GM18505 (cell line): ENCODE data around the gene TBC1D2.

ENCODE experiments used
- ATAC-seq: cut with Tn5 transposase; IDR thresholded peaks from one replicate; pipeline ENCODE4 v1.9.1; 2021; ENCODE audit not compliant: unreplicated experiment
- POLR2A ChIP-seq: IDR thresholded peaks from 4 replicates; pipeline ENCODE4 v1.6.1; 2011; ENCODE audit warnings: borderline replicate concordance; ENCODE audit not compliant: insufficient read depth, insufficient read length; ENCODE audit errors: extremely low read depth

Gene TBC1D2

GRCh38 chr9:98191181-98191608, 64.3 kb downstream of the TBC1D2 start:
- no peak for TF ChIP-seq POLR2A
- no peak for ATAC-seq

DNA sequence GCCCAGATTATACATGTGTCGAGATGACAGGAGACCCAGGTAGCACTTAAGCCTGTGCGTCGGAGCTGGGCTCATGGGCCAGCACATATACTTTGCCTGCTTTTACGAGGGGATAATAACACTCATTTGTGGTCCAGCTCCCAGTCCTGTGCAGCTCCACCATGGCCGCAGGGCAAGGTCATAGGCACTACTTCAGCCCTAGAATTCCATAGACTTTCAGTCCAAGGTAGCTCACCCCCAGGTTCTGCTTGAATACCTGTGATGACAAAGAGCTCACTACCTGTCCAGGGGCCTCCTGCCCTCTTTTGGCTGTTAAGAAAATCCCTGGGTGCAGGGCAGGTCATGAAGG, 64.7 kb downstream of the TBC1D2 start:
- no peak for TF ChIP-seq POLR2A
- no peak for ATAC-seq

DNA sequence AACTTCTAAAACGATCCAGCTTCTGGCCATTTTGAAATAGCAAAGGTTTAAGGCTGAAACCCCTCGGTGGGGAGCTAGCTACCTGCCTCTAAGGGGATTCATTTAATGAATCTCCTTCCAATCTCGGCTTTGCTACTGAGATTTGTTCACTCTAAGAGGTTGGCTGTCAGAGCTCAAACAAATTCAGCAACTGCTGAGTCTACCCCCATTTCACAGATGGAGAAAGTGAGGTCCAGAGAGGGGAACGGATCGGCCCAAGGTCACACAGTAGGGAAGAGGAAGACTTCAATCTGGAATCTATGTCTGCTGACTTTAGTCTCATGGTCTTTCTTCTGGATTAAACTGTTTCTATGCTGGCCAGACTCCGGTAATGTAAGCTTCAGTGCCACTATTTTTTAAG, 66.0 kb downstream of the TBC1D2 start:
- no peak for ATAC-seq
- TF ChIP-seq POLR2A = no peak

DNA sequence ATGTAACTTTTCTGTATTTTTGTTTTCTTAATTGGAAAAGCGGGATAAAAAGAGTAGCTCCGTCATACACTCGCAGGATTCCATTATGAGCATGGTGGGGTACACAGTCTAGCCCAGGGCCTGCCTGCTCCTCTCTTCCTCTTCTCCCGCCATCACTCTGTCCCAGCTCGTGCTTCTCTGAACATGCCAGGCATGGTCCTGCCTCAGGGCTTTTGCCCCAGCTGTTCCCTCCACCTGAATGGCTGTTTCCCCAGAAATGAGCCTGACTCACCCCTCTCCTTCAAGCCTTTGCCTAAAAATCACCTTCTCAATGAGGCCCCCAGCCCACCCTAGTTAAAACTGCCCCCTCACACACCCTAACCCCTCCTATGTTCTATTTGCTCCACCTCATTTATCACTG, 67.5 kb downstream of the TBC1D2 start:
- no peak for TF ChIP-seq POLR2A
- ATAC-seq = no peak

GRCh38 chr9:98186236-98186635, 69.2 kb downstream of the TBC1D2 start:
- ATAC-seq = no peak
- no peak for TF ChIP-seq POLR2A

DNA sequence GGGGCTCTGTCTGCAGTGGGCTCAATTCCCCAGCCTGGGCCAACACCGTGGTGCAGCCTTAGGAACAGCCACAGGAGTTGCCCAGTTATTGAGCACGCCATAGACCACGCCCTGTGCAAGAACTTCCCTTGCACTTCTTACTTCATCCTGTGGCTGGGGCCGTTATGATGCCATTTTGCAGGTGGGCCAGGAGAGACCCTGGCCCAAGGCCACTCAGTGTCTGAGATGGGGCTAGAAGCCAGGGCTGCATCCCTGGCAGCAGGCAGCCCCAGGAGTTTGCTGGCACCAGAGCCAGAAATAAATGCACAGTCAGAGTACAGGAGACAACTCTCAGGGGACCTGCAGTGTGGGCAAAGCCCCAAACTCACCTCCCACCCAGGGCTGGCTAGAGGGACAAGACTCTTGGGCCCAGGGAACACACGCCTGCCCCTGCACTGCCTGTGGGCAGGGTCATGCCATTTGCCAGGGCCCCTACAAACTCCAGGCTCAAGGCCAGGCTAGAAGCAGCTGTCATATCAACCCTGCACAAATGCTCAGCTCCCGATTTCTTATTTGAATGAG, 69.8 kb downstream of the TBC1D2 start:
- ATAC-seq = no peak
- TF ChIP-seq POLR2A = no peak

- TF ChIP-seq POLR2A = no peak
- no peak for ATAC-seq
These were observed 70.4 kb downstream of the TBC1D2 start for GRCh38 chr9:98185021-98185567.

DNA sequence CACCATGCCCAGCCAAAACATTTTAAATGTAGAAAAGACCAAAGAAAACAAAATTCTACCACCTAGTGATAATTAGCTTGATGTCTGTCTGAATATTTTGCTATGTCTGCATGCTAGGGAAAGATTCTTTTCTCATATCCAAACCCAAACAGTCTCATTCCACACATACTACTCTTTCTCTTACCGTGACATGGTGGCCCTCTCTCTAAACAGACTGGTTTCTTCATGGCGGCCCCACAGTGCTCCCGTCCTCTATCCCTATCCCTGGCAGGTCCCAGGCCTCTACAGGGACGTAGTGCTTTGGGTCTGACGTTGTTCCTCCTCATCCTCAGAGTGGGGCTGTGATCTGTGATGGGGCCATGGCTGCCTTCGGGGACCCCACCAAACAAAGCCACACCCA, 71.1 kb downstream of the TBC1D2 start:
- ATAC-seq = no peak
- TF ChIP-seq POLR2A = no peak

GRCh38 chr9:98182889-98183599, 72.4 kb downstream of the TBC1D2 start:
- no peak for TF ChIP-seq POLR2A
- no peak for ATAC-seq

GRCh38 chr9:98182069-98182820, 73.2 kb downstream of the TBC1D2 start:
- TF ChIP-seq POLR2A = no peak
- ATAC-seq = no peak

- no peak for TF ChIP-seq POLR2A
- ATAC-seq = no peak
These were observed 73.7 kb downstream of the TBC1D2 start for GRCh38 chr9:98181746-98182068.

DNA sequence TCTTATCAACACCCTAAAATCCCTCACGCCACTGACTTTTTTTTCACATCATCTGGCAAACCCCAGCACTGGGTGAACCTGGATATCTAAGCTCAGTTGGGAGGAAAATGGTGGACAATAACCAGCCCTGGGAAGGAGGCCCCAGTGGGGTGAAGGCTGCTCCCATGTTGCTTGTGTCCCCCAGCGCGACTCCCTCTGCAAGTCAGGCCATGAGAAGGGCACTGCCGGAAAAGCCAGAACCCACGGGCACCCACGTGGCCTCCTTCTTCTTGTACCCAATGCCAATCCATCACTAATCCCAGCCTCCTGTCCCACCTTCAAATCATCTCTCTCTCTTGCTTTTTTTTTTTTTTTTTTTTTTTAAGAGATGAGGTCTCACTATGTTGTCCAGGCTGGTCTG, 74.5 kb downstream of the TBC1D2 start:
- ATAC-seq = no peak
- TF ChIP-seq POLR2A = no peak

GRCh38 chr9:98178874-98179850, 76.3 kb downstream of the TBC1D2 start:
- no peak for ATAC-seq
- TF ChIP-seq POLR2A = no peak
